ENCODE data around the gene GINS1. TPM values are rescaled to one million over a fixed set of nuclear protein-coding genes. Genes with fewer than 3 reads are reported as not detected.

GINS1 gene
- total and polyA plus RNA-seq, 2 of the 13 experiments (the other 11 are each of a cell fraction or from before 2014, with no cell fraction given): 14.6 to 59.9 TPM

GRCh38 chr20:25481235-25481917, 73.9 kb downstream of the GINS1 start:
- ChIA-PET CTCF (ENCODE audit: low intra/inter-chr PET ratio, low total read pairs) (no interaction called here), POLR2A (no interaction called here)
- Histone ChIP-seq H3K79me2 (ENCODE audit: insufficient read depth, low read length) (no peaks in the 10 kb centered on the region), H3K9me3 (ENCODE audit: low read length) (no peaks in the 10 kb centered on the region), H3K27ac (ENCODE audit: extremely low read length, insufficient read depth, low read length) (no peak overlapping the region), H3K4me2 (ENCODE audit: low read depth, low read length) (no peak overlapping the region), H2AFZ (ENCODE audit: low read length) (no peak overlapping the region), H3K36me3 (replicated peaks in 1 of 2; ENCODE audit: control insufficient read depth in 1 of 2, insufficient read depth in 2 of 2, low read length in 2 of 2) (peaks cover 58 to 68% of the 10 kb centered on the region in 2 experiments), H3K4me1 (ENCODE audit: insufficient read depth, low read length) (no peaks in the 10 kb centered on the region), H3K27me3 (ENCODE audit: control insufficient read depth in 1 of 2, insufficient read depth in 2 of 2, low read length in 2 of 2) (no peaks in the 10 kb centered on the region), H4K20me1 (ENCODE audit: insufficient read depth, low read length) (no peaks in the 10 kb centered on the region), H3K9ac (ENCODE audit: insufficient read depth, low read depth, low read length) (no peak overlapping the region), H3K4me3 (replicated peaks in 1 of 3; ENCODE audit: insufficient read depth in 1 of 3, low read depth in 2 of 3, low read length in 3 of 3) (no peak overlapping the region)
- 96% methylated on average over 11 of the region's 11 CpGs for WGBS (ENCODE audit: low lambda C conversion rate)
- in situ Hi-C loops (cut with HindIII; ENCODE audit: extremely low pct_ligation_motif_present, low pct_unique_long_range_greater_than_20kb) (no loop called here), intact Hi-C loops (cut with micrococcal nuclease; ENCODE audit: unreplicated experiment) (no loop called here)
- ATAC-seq (peak; percentile 23), DNase-seq (ENCODE audit: low spot score) (no peak), FAIRE-seq (no peak)
- BruUV-seq (replicated peaks): no TSS peak
- TF ChIP-seq NFKB2 (CRISPR knock-in tag; IDR thresholded peaks at IDR 0.05; ENCODE audit: borderline replicate concordance) (0 out of 2 replicates have a peak, but pooled peaks have one; percentile 48), GRHL1 (CRISPR knock-in tag; conservative IDR thresholded peaks at IDR 0.05) (no peak), ZNF431 (CRISPR knock-in tag; IDR thresholded peaks at IDR 0.05; ENCODE audit: borderline replicate concordance, low read depth) (no peak), NR2F1 (CRISPR knock-in tag; IDR thresholded peaks at IDR 0.05) (peak in 1 of 2 experiments; percentile 68; a peak in 2 of 4 replicates), ETV6 (CRISPR knock-in tag; conservative IDR thresholded peaks at IDR 0.05) (no peak), DZIP1 (CRISPR knock-in tag; IDR thresholded peaks at IDR 0.05) (no peak), SP1 (IDR thresholded peaks at IDR 0.05) (no peak), SP1 (CRISPR knock-in tag; IDR thresholded peaks at IDR 0.05) (no peak), MIXL1 (CRISPR knock-in tag; IDR thresholded peaks at IDR 0.05) (no peak), SP2 (CRISPR knock-in tag; IDR thresholded peaks at IDR 0.05) (no peak), NRL (CRISPR knock-in tag; IDR thresholded peaks at IDR 0.05; ENCODE audit: borderline replicate concordance) (peak; percentile 22; the same call in 1 of the 2 replicates), PRDM10 (CRISPR knock-in tag; IDR thresholded peaks at IDR 0.05; ENCODE audit: low read depth) (no peak), PAWR (CRISPR knock-in tag; IDR thresholded peaks at IDR 0.05; ENCODE audit: borderline replicate concordance) (no peak), PLSCR1 (CRISPR knock-in tag; IDR thresholded peaks at IDR 0.05; ENCODE audit: borderline replicate concordance) (no peak), SP4 (CRISPR knock-in tag; IDR thresholded peaks at IDR 0.05) (no peak), ZNF235 (CRISPR knock-in tag; IDR thresholded peaks at IDR 0.05; ENCODE audit: borderline replicate concordance) (no peak)

All from HepG2 (cell line).